HG03175 (cell line): ENCODE data around the gene DLG1.
A peak's percentile ranks its signal among the peaks of the same experiment; 100 is the strongest.

Experiments
- ATAC-seq: cut with Tn5 transposase; IDR thresholded peaks from one replicate; pipeline ENCODE4 v1.9.1; 2021; ENCODE audit warnings: mild to moderate bottlenecking, moderate library complexity; ENCODE audit not compliant: unreplicated experiment

DLG1 gene

DNA sequence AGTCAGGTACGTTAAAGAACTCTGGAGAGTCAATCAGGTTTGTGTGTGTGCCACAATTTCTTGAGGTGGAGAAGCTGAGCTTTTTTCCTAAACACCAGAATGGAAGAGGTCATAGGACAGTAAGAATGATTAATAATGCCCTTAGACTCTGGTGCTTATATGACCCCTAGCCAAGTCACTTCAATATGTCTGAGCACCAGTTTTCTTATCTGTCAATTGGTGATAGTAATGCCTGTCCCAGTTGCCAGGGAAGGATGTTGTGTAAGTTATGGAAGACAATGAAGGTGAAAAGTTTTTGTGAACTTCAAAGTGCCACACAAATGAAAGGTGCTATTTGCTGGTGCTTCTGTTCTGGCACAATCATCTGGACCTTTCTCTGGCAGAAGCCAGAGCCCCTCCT lies 22.2 kb upstream of the DLG1 start:
- no peak for ATAC-seq

DNA sequence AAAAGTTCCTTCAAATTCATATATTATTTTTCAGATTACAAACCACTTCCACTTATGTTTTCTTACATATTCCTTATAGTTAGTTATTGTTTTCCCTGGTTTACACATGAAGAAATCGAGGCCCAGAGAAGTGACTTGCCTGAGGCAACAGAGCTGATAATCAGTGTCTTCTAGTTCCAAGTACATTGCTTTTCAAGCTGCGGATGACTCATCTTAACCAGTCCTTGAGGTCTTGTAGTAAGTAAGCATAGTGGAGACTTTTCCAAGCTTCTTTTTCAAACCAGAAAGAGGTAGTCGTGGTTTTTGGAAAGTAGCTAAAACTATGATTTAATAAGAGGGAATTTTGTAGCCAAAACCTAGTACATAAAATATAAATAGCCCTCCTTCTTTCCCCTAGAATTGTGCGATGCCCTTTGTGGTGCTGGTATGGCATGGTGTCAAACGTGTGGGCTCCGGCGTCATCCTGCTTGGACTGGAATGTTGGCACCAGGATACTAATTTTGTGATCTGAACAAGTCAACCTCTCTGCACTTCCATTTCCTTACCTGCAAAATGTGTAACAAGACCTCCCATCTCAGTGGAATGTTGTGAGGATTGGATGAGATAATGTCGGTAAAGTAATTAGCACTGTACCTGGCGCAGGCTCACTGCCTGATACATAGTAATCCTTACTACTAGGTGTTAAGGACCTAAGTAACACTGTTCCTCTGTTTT lies 19.0 kb upstream of the DLG1 start:
- ATAC-seq = no peak

DNA sequence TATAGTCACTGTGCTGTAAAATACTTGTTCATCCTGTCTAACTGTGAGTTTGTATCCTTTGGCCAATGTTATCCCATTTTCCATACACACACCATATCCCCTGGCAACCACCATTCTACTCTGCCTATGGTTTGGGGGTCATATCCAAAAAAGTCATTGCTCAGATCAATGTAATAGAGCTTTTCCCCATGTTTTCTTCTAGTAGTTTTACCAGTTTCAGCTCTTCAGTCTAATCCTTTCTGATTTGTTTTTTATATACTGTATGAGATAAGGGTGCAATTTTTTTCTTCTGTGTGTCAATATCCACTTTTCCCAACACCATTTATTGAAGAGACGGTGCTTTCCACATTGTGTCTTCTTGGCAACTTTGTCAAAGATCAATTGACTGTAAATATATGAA lies 14.0 kb upstream of the DLG1 start:
- ATAC-seq = no peak

DNA sequence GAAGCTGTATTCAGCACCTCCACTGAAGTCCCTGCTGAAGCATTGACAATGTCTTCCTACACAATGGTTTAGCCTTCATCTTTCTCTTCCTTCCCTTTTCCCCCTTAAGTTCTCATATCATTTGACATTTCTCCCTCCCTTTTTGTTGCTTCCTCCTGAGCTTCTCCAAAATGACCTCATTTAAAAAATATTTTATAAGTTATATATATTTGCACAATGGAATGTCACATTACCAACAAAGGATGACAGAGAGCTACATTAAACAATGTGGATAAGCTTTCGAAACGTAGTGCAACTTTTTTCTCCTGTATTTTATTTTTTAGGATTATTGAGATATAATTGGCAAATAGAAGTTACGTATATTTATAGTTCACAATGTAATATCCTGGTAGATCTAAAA lies 13.2 kb upstream of the DLG1 start:
- no peak for ATAC-seq

DNA sequence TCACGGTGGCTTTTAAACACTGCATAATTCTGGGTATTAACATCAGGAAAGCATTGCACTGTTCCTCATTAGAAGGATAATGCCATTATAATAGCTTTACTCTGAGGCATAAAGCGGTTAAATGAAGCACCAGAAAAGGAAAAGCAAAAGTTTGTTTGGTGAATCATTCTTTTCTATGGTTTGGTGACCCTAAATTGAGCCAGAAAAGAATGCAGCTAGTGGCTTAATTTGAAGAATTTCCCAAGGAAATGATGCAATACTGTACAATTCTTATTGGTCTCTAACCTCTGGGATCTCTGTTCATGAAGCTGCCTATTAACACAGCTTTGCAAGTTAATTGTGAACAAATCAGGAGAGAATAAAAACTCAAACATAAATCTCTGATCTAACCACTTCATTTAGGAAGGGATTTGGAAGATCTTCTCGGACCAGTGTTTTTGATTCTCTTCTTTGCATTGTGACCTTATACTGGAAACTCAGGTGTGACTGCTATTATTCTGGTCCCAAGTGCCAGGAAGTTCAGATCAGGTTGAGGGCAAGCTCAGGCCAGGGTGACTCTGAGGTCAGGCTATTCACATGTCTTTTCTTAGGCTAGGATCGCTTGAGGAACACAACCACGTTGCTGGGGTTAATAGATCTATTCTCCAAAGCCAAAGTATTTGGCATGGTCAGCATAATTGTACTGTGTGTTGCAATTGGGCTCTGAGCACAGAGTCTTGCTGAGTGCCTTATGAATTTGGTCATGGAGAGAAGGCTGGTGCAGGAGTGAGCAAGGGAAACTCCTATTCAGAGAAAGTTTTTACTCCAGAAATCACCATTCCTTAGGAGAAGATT lies 11.3 kb upstream of the DLG1 start:
- ATAC-seq = no peak

DNA sequence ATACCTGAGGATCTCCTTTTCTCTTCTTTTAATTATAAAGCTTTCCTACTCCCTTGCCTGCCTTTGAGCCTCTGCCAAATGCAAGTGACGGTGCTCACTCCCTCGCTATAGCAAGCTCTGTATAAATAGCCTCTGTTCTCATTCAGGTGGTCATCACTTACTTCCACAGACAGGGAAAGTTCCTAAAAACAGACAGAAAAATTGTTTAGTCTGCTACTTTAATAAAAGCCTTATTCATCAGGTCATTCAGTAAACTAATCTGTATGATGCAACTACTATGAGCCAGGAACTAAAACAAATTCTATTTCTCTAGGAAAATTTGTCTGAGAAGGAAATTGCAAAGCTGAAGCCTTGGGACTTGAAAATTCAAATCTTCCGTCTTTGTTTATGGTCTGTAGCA lies 10.2 kb upstream of the DLG1 start:
- ATAC-seq = no peak

DNA sequence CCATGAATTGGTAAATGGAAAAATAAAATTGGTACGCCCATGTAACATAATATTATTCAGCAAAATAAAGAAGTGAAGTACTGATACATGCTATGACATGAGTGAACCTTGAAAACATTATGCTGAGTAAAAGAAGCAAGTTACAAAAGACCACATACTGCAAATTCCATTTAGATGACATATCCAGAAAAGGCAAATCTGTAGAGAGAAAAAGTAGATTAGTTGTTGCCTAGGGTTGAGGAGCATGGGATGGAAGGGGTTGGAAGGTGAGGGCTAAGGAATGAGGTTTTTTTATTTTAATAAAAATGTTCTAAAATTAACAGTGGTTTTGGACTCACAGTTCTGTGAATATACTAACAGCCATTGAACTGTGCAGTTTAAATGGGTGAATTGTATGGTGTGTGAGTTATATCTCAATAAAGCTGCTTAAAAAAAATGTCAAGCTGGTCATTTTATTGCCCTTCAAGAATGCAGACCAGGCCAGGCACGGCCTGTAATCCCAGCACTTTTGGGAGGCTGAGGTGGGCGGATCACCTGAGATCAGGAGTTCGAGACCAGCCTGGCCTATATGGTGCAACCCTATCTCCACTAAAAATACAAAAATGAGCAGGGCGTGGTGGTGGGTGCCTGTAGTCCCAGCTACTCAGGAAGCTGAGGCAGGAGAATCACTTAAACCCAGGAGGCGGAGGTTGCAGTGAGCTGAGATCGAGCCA lies 8.1 kb upstream of the DLG1 start:
- ATAC-seq = no peak

DNA sequence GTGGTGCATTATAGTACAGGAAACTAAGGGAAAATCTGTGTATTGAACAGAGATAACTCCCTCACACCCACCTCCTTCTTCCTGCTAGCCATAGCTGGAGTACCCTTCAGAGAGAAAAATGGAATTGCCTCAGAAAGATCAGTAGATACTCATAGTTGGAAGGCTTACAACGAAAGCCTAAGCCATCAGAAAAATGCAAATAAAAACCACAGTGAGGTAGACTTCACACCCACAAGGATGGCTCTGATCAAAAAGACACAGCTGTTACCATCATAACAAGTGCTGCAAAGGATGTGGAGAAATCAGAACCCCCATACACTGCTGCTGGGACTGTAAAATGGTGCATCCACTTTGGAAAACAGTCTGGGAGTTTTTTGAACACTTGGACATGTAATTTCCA lies 7.4 kb upstream of the DLG1 start:
- peak; percentile 87 for ATAC-seq

DNA sequence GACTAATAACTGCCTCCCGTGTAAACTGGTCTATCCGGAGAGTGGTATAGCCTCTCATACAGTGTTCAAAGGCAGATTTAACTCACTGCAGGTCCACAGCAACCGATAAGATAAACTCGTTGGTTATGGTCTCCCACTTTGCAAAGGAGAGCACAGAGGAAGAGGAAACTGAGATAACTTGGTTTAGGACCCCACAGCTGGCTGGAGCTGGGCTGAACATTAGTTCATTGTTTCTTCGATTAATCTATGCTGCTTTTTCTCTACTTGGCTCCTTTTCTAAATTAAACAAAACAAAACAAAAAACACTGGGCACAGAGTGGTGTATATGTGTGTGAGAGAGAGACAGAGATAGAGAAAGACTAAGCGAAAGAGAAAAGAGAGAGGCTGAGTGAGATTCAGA lies 5.0 kb upstream of the DLG1 start:
- ATAC-seq = no peak

DNA sequence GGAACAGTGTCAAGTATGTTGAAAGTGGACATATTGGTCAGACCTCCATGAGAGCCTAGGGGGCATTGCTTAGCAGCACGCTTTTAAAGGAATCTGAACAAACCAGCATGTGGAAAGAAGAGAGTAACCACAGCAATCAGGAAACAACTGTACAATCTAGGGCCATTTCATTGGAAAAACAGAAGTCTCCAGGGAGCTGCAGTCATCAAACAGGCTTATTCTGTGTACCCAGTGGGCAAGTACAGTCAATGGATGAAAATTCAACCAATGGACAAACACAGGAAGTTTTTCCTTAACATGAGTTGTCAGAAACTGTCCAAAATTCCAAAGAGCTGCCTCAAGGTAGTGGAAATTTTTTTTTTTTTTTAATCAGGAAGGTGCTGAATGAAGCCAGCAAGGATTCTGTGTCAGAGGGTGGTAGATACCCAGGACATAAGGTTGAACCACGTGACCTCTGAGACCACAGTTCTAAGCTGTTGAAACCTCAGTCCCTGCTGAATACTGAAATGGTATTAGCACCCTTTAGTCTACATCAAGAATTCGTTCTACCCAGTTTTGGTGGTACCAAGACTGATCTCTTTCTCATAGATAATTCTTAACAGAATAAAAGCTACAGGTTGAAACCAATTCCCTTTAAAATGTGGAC lies 4.4 kb upstream of the DLG1 start:
- ATAC-seq = no peak

DNA sequence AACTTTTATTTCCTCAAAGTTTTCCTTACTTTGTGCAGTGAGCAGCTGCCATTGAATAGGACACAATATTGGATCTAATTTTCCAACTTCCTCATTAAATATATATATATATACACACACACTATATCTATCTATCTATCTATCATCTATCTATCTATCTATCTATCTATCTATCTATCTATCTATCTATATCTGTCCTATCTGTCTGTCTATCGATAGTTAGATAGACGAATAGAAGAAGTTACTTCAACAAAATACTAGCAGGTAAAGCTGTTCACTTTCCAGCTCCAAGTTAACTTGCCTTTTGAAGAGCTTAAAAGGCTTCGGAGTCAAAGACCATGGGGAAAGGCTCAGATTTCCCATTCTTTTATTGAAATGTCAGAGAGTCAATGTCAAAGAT lies 3.6 kb upstream of the DLG1 start:
- no peak for ATAC-seq

DNA sequence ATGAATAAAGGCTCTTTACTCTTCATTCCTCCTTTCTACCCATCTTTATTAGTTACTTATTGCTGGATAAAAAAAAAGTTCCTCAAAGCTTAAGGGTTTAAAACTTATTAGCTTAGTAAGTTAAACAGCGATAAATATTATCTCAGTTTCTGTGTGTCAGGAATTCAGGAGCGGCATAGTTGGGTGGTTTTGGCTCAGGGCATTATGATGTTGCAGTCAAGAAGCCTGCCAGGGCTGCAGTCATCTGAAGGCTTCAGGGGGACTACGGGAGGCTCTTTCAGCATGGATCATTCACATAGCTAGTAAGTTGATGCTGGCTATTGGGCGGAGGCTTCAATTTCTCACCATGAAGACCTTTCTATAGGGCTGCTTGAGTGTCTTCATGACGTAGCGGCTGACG lies 1.9 kb upstream of the DLG1 start:
- no peak for ATAC-seq

DNA sequence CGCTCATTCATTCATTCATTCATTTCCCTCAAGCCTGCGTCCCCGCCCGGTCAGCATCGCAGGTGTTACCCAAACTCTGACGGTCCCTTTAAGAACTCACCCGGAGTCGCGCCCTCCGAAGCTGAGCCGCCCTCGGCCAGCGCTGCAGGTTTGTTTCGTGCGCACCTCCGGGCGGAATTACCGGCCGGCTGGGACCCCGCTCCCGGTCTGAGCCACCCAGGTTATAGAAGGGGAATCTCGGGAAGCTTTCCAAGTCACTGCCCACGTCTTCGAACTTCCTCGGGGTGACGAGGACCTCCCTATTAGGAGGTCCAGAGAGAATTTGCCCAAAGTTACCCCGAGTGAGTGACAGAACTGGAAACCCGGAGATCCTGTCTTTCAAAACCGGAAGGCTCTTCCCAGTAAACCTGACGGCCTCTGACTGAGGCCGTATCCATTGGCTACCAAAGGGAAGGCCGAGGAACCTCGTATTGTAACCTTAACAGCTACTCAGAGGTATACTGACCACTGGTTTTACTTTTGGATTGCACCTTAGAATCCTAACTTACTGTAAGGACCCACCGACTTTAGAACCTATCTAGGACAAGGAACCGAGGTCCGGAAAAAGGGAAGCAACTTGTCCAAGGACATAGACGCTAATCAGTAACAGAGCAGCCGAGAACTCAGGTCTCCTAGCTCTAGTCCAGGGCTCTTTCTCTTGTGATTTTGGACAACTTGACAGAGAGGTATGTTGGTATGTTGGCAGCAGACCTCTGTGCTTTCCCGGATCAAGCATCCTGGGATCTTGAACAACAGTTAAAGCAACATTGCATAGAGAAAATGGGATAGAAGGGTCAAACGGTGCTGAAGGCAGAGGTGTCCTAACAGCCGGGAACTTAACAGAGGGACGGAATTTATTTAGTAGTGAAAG lies 788 bp upstream of the DLG1 start:
- ATAC-seq = peak; percentile 29

DNA sequence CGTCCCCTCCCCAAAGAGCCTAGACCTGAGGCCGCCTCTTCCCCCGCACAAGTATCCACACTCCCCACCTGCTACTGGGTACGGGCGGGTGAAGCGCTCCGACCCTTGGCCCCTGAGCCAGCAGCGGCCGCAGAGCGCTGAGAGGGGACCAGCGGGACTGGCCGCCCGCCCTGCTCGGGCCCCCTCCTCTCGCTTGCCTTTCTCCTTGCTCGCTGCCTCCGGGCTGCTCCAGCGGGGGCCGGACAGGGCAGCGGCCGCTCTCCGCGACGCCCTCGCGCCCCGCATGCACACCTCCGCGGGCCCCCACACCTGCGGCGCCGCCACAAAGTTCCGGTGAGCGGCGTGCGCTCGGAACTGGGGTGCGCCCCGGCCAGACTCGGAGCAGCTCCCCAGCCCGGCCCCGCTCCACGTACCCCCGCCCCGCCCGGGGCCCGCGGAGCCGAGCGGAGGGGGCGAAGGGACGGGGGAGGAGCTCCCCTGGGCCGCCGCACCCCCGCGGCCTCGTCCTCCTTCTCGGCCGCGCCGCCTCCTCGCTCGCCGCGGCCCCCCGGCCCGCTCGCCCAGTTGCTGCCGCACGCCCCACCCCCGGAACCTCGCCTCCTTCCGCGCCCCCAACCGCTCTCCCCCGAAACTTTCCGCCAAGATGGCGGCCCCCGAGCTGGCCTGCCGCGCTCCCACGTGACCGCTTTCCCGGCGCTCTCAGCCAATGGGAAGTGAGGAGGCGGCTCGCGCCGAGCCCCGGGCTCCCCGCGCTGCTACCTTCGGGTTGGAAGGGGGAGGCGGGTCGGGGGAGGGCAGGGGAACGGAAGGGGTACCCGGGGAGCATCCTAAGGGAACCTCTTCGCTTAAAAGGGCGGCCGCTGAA lies 704 bp downstream of the DLG1 start:
- ATAC-seq = peak; percentile 77

DNA sequence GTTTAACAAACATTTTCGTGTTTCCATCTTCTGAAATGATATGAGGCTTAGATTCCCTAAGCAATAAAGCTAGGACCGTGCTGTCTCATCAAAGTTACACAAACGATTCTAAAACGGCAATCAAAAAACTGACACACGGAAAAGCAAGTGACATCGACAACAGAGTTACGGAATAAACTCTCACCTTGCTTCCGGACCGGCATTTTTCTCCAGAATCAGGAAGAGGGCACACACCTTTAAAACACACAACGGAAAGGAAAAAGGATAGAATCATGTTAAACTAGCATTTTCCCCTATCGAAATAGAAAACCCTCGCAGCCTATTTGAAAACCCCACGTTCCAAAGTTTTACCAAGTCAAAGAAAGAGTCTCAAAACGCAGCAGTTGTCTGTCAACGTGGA lies 1.4 kb downstream of the DLG1 start:
- ATAC-seq = no peak

DNA sequence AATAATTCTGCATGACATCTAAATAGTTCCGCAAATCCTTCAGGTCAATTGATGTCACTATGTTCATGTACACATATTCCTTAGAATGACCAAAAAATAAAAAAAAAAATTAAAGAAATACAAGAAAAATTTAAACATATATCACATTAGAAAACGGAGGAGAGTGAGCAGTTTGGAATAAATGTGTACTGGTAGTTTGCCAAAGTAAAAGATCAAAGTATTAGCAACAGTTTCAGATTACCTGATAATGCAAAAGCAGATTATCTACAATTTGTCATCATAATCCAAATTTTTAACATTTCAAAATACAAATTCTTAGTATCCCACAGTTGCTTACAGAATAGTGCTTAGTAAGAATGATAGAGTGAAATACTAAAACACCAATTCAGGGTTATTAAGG lies 1.9 kb downstream of the DLG1 start:
- ATAC-seq = no peak

DNA sequence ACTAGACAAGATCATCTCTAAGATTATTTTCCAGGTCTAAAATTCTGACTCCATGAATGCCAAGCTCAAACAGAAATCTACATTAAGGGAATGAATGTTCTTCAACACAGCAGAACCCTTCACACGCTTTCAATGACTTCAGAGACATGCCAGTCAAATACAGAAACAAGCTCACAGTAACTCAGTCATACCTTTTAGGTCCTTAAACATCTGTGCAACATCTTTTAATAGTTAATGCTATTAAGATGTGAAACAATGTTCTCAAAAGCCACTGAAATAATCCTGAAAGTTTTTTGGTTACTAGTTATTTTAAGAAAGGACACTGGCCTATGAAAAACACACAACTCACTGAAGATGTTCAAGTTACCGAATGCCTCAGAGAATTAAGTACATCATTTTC lies 2.5 kb downstream of the DLG1 start:
- no peak for ATAC-seq

DNA sequence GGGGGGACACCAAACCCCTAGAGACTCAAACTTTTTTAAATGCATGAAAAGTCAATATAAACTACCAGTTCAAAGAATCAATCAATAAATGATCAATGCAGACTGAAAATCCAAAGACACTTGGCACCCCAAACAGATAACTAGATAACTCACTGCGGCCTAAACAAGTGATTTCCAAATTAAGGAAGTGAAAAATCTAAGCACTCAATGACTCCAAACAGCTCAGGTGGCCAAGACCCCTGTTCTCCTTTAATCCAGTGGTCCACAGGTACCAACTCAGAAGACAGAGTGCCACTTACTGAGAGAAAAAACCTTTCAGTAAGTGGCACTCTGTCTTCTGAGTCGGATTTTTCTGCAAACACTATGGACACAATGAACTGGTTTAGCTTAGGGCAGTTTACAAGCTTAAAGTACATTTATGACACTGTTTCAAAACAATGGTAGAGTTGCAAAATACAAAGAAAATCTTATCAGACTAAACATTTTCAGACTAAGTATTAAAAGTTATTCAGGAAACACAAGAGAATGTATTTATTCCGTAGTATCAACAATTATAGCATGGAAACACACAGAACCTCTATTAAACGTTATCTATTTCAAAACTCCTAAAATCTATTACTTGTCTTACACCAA lies 4.7 kb downstream of the DLG1 start:
- ATAC-seq = no peak

DNA sequence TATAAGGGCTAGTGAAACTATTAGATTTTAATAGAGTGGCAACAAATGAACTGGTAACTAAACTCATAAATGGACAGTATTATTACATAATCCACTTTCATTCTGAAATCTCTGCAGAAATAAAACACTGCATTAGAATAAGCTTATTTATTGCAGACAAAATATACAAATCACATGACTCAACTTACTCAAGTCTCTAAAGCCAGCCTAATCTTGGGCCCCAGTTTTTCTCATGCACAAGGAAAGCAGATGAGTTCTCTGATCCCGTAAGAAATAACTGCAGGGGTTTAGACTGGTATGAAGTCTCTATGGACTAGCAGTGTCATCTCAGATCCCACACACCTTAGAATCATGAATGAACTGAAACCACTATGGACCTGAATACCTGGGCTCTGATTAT lies 5.8 kb downstream of the DLG1 start:
- no peak for ATAC-seq
